Measurements from ENCODE around the gene ORMDL2. TPM values are rescaled to one million over a fixed set of nuclear protein-coding genes. Genes with fewer than 3 reads are reported as not detected.
A peak's percentile ranks its signal among the peaks of the same experiment; 100 is the strongest.

The ORMDL2 gene
- polyA plus RNA-seq, 4 donors: 27.1 to 50.4 (median 33.3) TPM

DNA sequence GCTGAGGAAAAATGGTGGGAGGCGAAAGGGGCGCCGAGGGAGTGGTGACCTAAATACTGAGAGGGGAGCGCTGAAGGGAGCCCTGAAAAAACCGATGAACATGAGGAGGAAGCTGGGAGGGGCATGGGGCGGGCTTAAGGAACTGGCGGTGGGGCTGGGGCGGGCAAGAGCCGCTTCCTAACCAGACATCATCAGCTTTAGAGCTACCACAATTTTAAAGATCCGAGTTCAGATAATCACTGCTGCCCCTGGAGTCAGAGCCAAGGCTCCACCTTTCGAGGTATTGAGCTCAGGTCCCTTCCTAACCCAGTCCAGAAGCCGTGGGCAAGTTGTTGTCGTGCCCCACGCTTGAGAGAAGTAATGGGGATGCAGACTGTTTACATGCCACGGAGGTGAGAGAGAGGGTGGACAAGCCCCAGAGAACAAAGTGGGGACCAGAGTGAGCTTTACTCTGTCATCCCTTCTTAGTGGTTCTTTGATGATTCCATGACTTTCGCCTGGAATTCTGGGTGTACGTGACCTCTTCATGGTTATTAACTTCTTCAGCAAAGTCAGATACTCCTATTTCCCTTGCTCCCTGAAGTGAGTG is 393 bp downstream of the ORMDL2 start:
- 0 to 1% (median 1%) methylated on average over 16 to 17 of the region's 17 CpGs for WGBS, 3 donors
- Histone ChIP-seq H3K9me3 (ENCODE audit: control insufficient read depth in 2 of 2, insufficient read depth in 1 of 2, low read depth in 1 of 2, low read length in 1 of 2) (no peaks in the 10 kb centered on the region), H3K27ac (ENCODE audit: low read depth in 1 of 3, low read length in 2 of 3) (peak overlapping the region; percentile 56 to 80 (median 67)), H3K4me1 (ENCODE audit: control insufficient read depth in 3 of 3, insufficient read depth in 2 of 3, low read depth in 1 of 3, low read length in 2 of 3) (peaks cover 0 to 23% (median 6%) of the 10 kb centered on the region in 3 donors), H3K4me3 (ENCODE audit: low read depth in 1 of 3, low read length in 3 of 3) (peak overlapping the region; percentile 66 to 88 (median 71)), H3K36me3 (ENCODE audit: control insufficient read depth in 3 of 3, insufficient read depth in 2 of 3, low read depth in 1 of 3, low read length in 3 of 3) (peaks cover 10 to 48% (median 13%) of the 10 kb centered on the region in 3 donors), H3K27me3 (ENCODE audit: control insufficient read depth in 3 of 3, insufficient read depth in 3 of 3, low read length in 3 of 3) (no peaks in the 10 kb centered on the region)
- FAIRE-seq (no peak), DNase-seq (no peak)

DNA sequence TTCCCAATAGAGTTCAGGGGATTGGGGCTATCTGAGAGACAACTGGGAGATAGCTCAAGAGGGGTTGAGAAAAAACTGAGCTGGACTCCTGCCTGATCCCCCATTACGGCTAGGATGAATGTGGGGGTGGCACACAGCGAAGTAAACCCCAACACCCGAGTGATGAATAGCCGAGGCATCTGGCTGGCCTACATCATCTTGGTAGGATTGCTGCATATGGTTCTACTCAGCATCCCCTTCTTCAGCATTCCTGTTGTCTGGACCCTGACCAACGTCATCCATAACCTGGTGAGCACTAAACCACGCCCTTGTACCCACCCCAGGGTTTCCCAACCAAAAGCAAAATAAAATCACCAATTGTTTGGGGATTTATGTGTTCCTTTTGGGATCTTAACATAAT is 1.0 kb downstream of the ORMDL2 start:
- Histone ChIP-seq H3K36me3 (ENCODE audit: control insufficient read depth in 3 of 3, insufficient read depth in 2 of 3, low read depth in 1 of 3, low read length in 3 of 3) (peaks cover 10 to 46% (median 13%) of the 10 kb centered on the region in 3 donors), H3K4me3 (ENCODE audit: low read depth in 1 of 3, low read length in 3 of 3) (peak overlapping the region in 2 of 3 donors; percentile 71 to 88), H3K27me3 (ENCODE audit: control insufficient read depth in 3 of 3, insufficient read depth in 3 of 3, low read length in 3 of 3) (no peaks in the 10 kb centered on the region), H3K4me1 (ENCODE audit: control insufficient read depth in 3 of 3, insufficient read depth in 2 of 3, low read depth in 1 of 3, low read length in 2 of 3) (peaks cover 0 to 25% (median 7%) of the 10 kb centered on the region in 3 donors), H3K27ac (ENCODE audit: low read depth in 1 of 3, low read length in 2 of 3) (no peak overlapping the region), H3K9me3 (ENCODE audit: control insufficient read depth in 2 of 2, insufficient read depth in 1 of 2, low read depth in 1 of 2, low read length in 1 of 2) (no peaks in the 10 kb centered on the region)
- FAIRE-seq: no peak
- WGBS, 3 donors: 66 to 74% (median 67%) methylated on average over 6 of the region's 6 CpGs
- DNase-seq: no peak

DNA sequence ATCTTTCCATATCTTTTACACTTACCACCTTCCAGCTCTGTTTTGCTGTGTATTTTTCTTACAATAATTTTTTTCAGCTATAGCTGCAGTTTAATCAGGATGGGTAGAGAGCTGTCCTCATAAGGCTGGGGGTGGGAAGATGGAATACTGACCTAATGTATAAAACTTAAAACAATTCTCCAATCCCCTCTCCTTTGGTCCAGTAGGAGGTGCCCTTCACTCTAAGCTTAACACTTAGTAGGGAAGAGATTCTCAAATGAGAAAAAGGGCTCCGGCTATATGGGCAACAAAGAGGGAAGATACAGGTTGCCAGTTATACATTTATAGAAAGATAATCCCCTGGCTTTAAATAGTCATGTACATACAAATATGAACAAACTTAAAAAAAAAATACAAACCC is 2.8 kb downstream of the ORMDL2 start:
- Histone ChIP-seq H3K4me3 (ENCODE audit: low read depth in 1 of 3, low read length in 3 of 3) (no peak overlapping the region), H3K9me3 (ENCODE audit: control insufficient read depth in 2 of 2, insufficient read depth in 1 of 2, low read depth in 1 of 2, low read length in 1 of 2) (no peaks in the 10 kb centered on the region), H3K27ac (ENCODE audit: low read depth in 1 of 3, low read length in 2 of 3) (no peak overlapping the region), H3K4me1 (ENCODE audit: control insufficient read depth in 3 of 3, insufficient read depth in 2 of 3, low read depth in 1 of 3, low read length in 2 of 3) (peaks cover 0 to 27% (median 7%) of the 10 kb centered on the region in 3 donors), H3K36me3 (ENCODE audit: control insufficient read depth in 3 of 3, insufficient read depth in 2 of 3, low read depth in 1 of 3, low read length in 3 of 3) (peaks cover 10 to 37% (median 13%) of the 10 kb centered on the region in 3 donors), H3K27me3 (ENCODE audit: control insufficient read depth in 3 of 3, insufficient read depth in 3 of 3, low read length in 3 of 3) (no peaks in the 10 kb centered on the region)
- WGBS, 3 donors: 94 to 97% (median 96%) methylated on average over 1 of the region's 1 CpG
- no peak for DNase-seq
- FAIRE-seq: no peak

DNA sequence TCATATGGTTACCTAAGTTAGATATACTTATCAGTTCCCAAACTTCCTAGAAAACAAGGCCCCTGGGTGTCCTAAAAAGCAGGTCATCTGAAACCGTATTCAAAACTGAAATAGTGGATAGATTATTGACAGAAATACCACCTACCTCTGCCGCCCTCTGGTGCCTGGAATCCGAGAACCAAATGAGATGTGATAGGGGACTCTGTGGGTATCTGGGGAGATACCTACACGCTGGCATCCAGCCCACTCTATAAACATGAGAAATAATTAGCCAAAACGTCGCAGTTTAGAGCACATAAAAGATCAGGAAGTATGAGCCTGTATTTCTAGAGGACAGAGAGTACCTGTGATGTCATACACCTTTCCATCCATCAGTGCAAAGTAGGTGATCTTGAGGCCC is 4.4 kb downstream of the ORMDL2 start:
- H3K4me1 ChIP-seq (ENCODE audit: control insufficient read depth in 3 of 3, insufficient read depth in 2 of 3, low read depth in 1 of 3, low read length in 2 of 3): peaks cover 2 to 22% (median 6%) of the 10 kb centered on the region in 3 donors
- no peak overlapping the region for H3K4me3 ChIP-seq (ENCODE audit: low read depth in 1 of 3, low read length in 3 of 3)
- no peak overlapping the region for H3K27ac ChIP-seq (ENCODE audit: low read depth in 1 of 3, low read length in 2 of 3)
- peak in 1 of 2 donors; percentile 48 for DNase-seq
- 15 to 41% (median 34%) methylated on average over 6 of the region's 6 CpGs for WGBS, 3 donors
- no peak for FAIRE-seq
- peaks cover 10 to 39% (median 13%) of the 10 kb centered on the region in 3 donors for H3K36me3 ChIP-seq (ENCODE audit: control insufficient read depth in 3 of 3, insufficient read depth in 2 of 3, low read depth in 1 of 3, low read length in 3 of 3)
- H3K9me3 ChIP-seq (ENCODE audit: control insufficient read depth in 2 of 2, insufficient read depth in 1 of 2, low read depth in 1 of 2, low read length in 1 of 2): no peaks in the 10 kb centered on the region
- no peaks in the 10 kb centered on the region for H3K27me3 ChIP-seq (ENCODE audit: control insufficient read depth in 3 of 3, insufficient read depth in 3 of 3, low read length in 3 of 3)

DNA sequence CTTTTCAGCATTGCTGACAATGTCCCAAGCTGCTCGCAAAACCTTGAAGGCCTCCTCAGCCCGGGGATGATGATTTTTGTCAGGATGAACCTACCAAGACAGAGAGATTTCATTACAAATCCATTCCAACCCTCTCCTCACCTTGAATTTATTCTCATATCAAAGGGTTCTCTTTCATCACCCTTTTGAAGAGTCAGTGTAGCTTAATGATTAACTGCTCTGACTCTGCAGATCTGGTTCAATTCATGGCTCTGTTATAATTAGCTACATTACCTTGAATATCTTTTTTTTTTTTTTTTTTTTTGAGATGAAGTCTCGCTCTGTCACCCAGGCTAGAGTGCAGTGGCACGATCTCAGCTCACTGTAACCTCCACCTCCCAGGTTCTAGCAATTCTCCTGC is 5.6 kb downstream of the ORMDL2 start:
- DNase-seq (peak; percentile 52 to 69), FAIRE-seq (no peak)
- WGBS, 3 donors: 13 to 64% (median 39%) methylated on average over 4 of the region's 4 CpGs
- Histone ChIP-seq H3K9me3 (ENCODE audit: control insufficient read depth in 2 of 2, insufficient read depth in 1 of 2, low read depth in 1 of 2, low read length in 1 of 2) (no peaks in the 10 kb centered on the region), H3K36me3 (ENCODE audit: control insufficient read depth in 3 of 3, insufficient read depth in 2 of 3, low read depth in 1 of 3, low read length in 3 of 3) (peaks cover 10 to 51% (median 13%) of the 10 kb centered on the region in 3 donors), H3K27ac (ENCODE audit: low read depth in 1 of 3, low read length in 2 of 3) (peak overlapping the region in 1 of 3 donors; percentile 53), H3K4me1 (ENCODE audit: control insufficient read depth in 3 of 3, insufficient read depth in 2 of 3, low read depth in 1 of 3, low read length in 2 of 3) (peaks cover 10 to 33% (median 14%) of the 10 kb centered on the region in 3 donors), H3K27me3 (ENCODE audit: control insufficient read depth in 3 of 3, insufficient read depth in 3 of 3, low read length in 3 of 3) (no peaks in the 10 kb centered on the region), H3K4me3 (ENCODE audit: low read depth in 1 of 3, low read length in 3 of 3) (no peak overlapping the region)

DNA sequence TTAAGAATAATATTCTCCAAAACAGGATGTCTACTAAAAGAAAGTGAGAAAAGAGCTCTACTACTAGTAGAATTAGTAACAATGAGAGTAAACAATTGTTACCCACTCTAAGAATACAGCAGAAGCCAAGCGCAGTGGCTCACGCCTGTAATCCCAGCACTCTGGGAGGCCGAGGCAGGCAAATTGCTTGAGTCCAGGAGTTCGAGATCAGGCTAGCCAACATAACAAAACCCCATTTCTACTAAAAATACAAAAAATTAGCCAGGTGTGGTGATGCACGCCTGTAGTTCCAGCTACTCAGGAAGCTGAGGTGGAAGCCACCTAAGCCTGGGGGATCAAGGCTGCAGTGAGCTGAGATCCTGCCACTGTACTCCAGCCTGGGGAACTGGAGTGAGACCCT is 6.9 kb downstream of the ORMDL2 start:
- no peak overlapping the region for H3K4me3 ChIP-seq (ENCODE audit: low read depth in 1 of 3, low read length in 3 of 3)
- H3K4me1 ChIP-seq (ENCODE audit: control insufficient read depth in 3 of 3, insufficient read depth in 2 of 3, low read depth in 1 of 3, low read length in 2 of 3): peaks cover 10 to 29% (median 16%) of the 10 kb centered on the region in 3 donors
- no peak for FAIRE-seq
- no peak overlapping the region for H3K27ac ChIP-seq (ENCODE audit: low read depth in 1 of 3, low read length in 2 of 3)
- H3K9me3 ChIP-seq (ENCODE audit: control insufficient read depth in 2 of 2, insufficient read depth in 1 of 2, low read depth in 1 of 2, low read length in 1 of 2): no peaks in the 10 kb centered on the region
- peaks cover 10 to 46% (median 13%) of the 10 kb centered on the region in 3 donors for H3K36me3 ChIP-seq (ENCODE audit: control insufficient read depth in 3 of 3, insufficient read depth in 2 of 3, low read depth in 1 of 3, low read length in 3 of 3)
- 75 to 86% (median 78%) methylated on average over 5 of the region's 5 CpGs for WGBS, 3 donors
- no peaks in the 10 kb centered on the region for H3K27me3 ChIP-seq (ENCODE audit: control insufficient read depth in 3 of 3, insufficient read depth in 3 of 3, low read length in 3 of 3)
- DNase-seq: no peak

DNA sequence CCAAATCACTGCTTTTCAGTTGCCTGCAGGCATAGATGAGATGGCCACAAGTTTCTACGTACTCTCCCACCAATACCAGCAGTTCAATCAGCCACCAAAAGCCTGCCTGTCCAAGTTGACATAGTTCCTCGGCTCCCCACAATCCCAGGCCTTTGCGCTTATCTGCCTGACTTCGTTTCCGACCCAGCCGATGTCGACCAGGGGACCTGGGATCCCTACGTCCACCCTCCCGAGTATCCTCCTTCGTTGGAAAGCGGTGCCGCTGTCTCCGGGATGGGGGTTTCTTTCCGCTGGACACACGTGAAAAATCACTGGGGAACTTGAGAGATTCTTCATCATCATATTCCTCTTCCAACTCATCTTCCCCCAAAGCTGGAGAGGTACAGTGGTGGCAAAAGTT is 10.0 kb downstream of the ORMDL2 start:
- FAIRE-seq: no peak
- Histone ChIP-seq H3K4me3 (ENCODE audit: low read depth in 1 of 3, low read length in 3 of 3) (no peak overlapping the region), H3K4me1 (ENCODE audit: control insufficient read depth in 3 of 3, insufficient read depth in 2 of 3, low read depth in 1 of 3, low read length in 2 of 3) (peaks cover 10 to 41% (median 16%) of the 10 kb centered on the region in 3 donors), H3K36me3 (ENCODE audit: control insufficient read depth in 3 of 3, insufficient read depth in 2 of 3, low read depth in 1 of 3, low read length in 3 of 3) (peaks cover 0 to 23% (median 2%) of the 10 kb centered on the region in 3 donors), H3K27ac (ENCODE audit: low read depth in 1 of 3, low read length in 2 of 3) (peak overlapping the region in 1 of 3 donors; percentile 21), H3K27me3 (ENCODE audit: control insufficient read depth in 3 of 3, insufficient read depth in 3 of 3, low read length in 3 of 3) (no peaks in the 10 kb centered on the region), H3K9me3 (ENCODE audit: control insufficient read depth in 2 of 2, insufficient read depth in 1 of 2, low read depth in 1 of 2, low read length in 1 of 2) (no peaks in the 10 kb centered on the region)
- 90 to 92% (median 91%) methylated on average over 15 of the region's 15 CpGs for WGBS, 3 donors
- DNase-seq: no peak

DNA sequence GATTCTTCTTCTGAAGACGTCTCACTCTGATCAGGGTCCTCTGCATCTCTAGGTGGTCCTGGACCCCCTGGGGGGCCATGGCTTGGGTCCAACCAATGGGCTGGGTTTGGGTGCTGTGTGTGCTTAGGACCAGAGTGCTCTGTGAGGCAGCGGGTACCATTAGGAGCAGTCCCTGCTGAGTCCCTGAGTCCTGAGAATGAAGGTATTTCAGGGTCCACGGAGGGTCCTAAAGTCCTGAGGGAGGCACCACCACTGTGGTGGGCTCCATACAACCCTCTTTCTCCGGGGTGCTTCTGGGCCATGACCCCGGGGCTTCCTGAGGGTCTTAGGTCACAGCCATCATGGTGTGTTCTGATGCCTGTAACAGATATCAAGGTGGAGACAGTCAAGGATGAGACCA is 10.5 kb downstream of the ORMDL2 start:
- FAIRE-seq: no peak
- H3K27ac ChIP-seq (ENCODE audit: low read depth in 1 of 3, low read length in 2 of 3): peak overlapping the region in 1 of 3 donors; percentile 83

More for the DNA sequence above, 10.5 kb downstream of the ORMDL2 start:
- no peaks in the 10 kb centered on the region for H3K27me3 ChIP-seq (ENCODE audit: control insufficient read depth in 3 of 3, insufficient read depth in 3 of 3, low read length in 3 of 3)
- 88 to 91% (median 89%) methylated on average over 5 of the region's 5 CpGs for WGBS, 3 donors
- no peak for DNase-seq
- peaks cover 0 to 25% (median 2%) of the 10 kb centered on the region in 3 donors for H3K36me3 ChIP-seq (ENCODE audit: control insufficient read depth in 3 of 3, insufficient read depth in 2 of 3, low read depth in 1 of 3, low read length in 3 of 3)
- H3K4me3 ChIP-seq (ENCODE audit: low read depth in 1 of 3, low read length in 3 of 3): peak overlapping the region in 1 of 3 donors; percentile 93
- no peaks in the 10 kb centered on the region for H3K9me3 ChIP-seq (ENCODE audit: control insufficient read depth in 2 of 2, insufficient read depth in 1 of 2, low read depth in 1 of 2, low read length in 1 of 2)
- H3K4me1 ChIP-seq (ENCODE audit: control insufficient read depth in 3 of 3, insufficient read depth in 2 of 3, low read depth in 1 of 3, low read length in 2 of 3): peaks cover 10 to 36% (median 12%) of the 10 kb centered on the region in 3 donors

All from small intestine (tissue), 7 donors.